ENCODE measurements around the gene AS3MT. TPM values are rescaled to one million over a fixed set of nuclear protein-coding genes. Genes with fewer than 3 reads are reported as not detected.

The AS3MT gene
- total and polyA plus RNA-seq, 10 of the 15 experiments (the other 5 are each of a cell fraction or from before 2014, with no cell fraction given) = 0.11 to 1.0 (median 0.39) TPM; not detected in 2

GRCh38 chr10:102935939-102936605 is 66.8 kb downstream of the AS3MT start:
- peak; percentile 23 for FAIRE-seq
- CTCF ChIA-PET = no interaction called here
- TF ChIP-seq STAT1 (conservative IDR thresholded peaks at IDR 0.05) = no peak

DNA sequence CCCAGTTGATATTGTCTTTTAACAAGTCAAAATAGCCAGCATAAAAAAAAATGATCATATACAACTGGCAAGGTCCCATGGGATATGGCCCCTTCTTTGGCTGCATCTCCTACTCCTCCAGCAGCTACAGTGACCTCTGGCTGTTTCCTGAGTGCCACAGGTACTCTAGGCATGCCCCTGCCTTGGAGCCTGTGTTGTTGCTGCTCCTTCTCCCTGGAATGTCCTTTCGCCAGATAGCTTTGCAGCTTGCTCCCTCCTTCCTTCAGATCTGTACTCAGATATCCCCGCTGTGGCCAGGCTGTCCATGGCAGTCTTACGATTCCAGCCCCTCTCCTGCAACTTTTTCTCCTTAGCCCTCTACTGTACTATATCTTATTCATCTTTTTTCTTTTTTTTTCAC is 72.1 kb downstream of the AS3MT start:
- ChIA-PET SMC1A (ENCODE audit: uncharacterized antibody, unreplicated experiment) (no interaction called here), CTCF (interaction anchor here (0.8 kb wide), 1 partner anchor 24 kb away, joined by 3 read pairs; the partner anchor contains the start of gene CNNM2), RAD21 (ENCODE audit: unreplicated experiment) (no interaction called here), POLR2A (no interaction called here)
- H3K9me3 ChIP-seq (replicated peaks; ENCODE audit: control insufficient read depth, insufficient read depth, low read length) = no peaks in the 10 kb centered on the region
- H3K36me3 ChIP-seq (ENCODE audit: control insufficient read depth in 2 of 2, insufficient read depth in 2 of 2, low read length in 1 of 2) = no peaks in the 10 kb centered on the region
- no peaks in the 10 kb centered on the region for H4K20me1 ChIP-seq (ENCODE audit: control insufficient read depth, insufficient read depth)
- in situ Hi-C loops (cut with MboI) = no loop called here
- 100% methylated on average over 3 of the region's 3 CpGs for WGBS (ENCODE audit: insufficient coverage, insufficient replicate concordance, low lambda C conversion rate, missing lambda C conversion rate)
- FAIRE-seq (no peak), ATAC-seq (no peak), DNase-seq (ENCODE audit: low read depth, low spot score) (no peak)
- no peak overlapping the region for H3K4me3 ChIP-seq
- BruUV-seq (replicated peaks) = no TSS peak
- no peak overlapping the region for H3K4me2 ChIP-seq (ENCODE audit: control insufficient read depth, insufficient read depth)
- no peak overlapping the region for H2AFZ ChIP-seq (ENCODE audit: control insufficient read depth, low read depth, low read length)
- no peak overlapping the region for H3K9ac ChIP-seq (ENCODE audit: control insufficient read depth, insufficient read depth, low read length)
- TF ChIP-seq ZNF24 (IDR thresholded peaks at IDR 0.05) (no peak), IKZF1 (conservative IDR thresholded peaks at IDR 0.05) (no peak), NFYA (IDR thresholded peaks at IDR 0.05; ENCODE audit: borderline replicate concordance, low read depth, low read length) (no peak), STAT1 (conservative IDR thresholded peaks at IDR 0.05) (no peak), PAX8 (IDR thresholded peaks at IDR 0.05) (no peak)
- no peaks in the 10 kb centered on the region for H3K27me3 ChIP-seq (replicated peaks in 1 of 2; ENCODE audit: control insufficient read depth in 2 of 2, insufficient read depth in 2 of 2, low read length in 1 of 2)
- no peaks in the 10 kb centered on the region for H3K79me2 ChIP-seq (ENCODE audit: control insufficient read depth, insufficient read depth, low read length)
- H3K4me1 ChIP-seq (ENCODE audit: control insufficient read depth, insufficient read depth, low read length) = no peaks in the 10 kb centered on the region
- intact Hi-C loops (cut with micrococcal nuclease; ENCODE audit: unreplicated experiment) = no loop called here
- H3K27ac ChIP-seq (ENCODE audit: control insufficient read depth, insufficient read depth) = no peak overlapping the region

More at GRCh38 chr10:102935939-102936605, 66.8 kb downstream of the AS3MT start:
- H3K36me3 ChIP-seq (ENCODE audit: control insufficient read depth in 2 of 2, insufficient read depth in 2 of 2, low read length in 1 of 2) = no peaks in the 10 kb centered on the region
- no peak overlapping the region for H3K4me3 ChIP-seq
- SMC1A ChIA-PET (ENCODE audit: uncharacterized antibody, unreplicated experiment) = no interaction called here
- H3K4me2 ChIP-seq (ENCODE audit: control insufficient read depth, insufficient read depth) = no peak overlapping the region
- in situ Hi-C loops (cut with MboI) = no loop called here
- no peak overlapping the region for H3K9ac ChIP-seq (ENCODE audit: control insufficient read depth, insufficient read depth, low read length)
- POLR2A ChIA-PET = interaction anchor here (1.0 kb wide), 1 partner anchor 14 kb away, joined by 7 read pairs; no protein-coding TSS in a partner anchor
- no peak for DNase-seq (ENCODE audit: low read depth, low spot score)
- intact Hi-C loops (cut with micrococcal nuclease; ENCODE audit: unreplicated experiment) = no loop called here
- no peak for ATAC-seq
- H3K4me1 ChIP-seq (ENCODE audit: control insufficient read depth, insufficient read depth, low read length) = no peaks in the 10 kb centered on the region
- no peaks in the 10 kb centered on the region for H3K79me2 ChIP-seq (ENCODE audit: control insufficient read depth, insufficient read depth, low read length)
- RAD21 ChIA-PET (ENCODE audit: unreplicated experiment) = interaction anchor here (0.7 kb wide), 1 partner anchor 18 kb away, joined by 3 read pairs; the partner anchor contains the start of gene CNNM2
- 100% methylated on average over 3 of the region's 3 CpGs for WGBS (ENCODE audit: insufficient coverage, insufficient replicate concordance, low lambda C conversion rate, missing lambda C conversion rate)
- H3K9me3 ChIP-seq (replicated peaks; ENCODE audit: control insufficient read depth, insufficient read depth, low read length) = no peaks in the 10 kb centered on the region
- no TSS peak for BruUV-seq (replicated peaks)
- H2AFZ ChIP-seq (ENCODE audit: control insufficient read depth, low read depth, low read length) = no peak overlapping the region
- H3K27ac ChIP-seq (ENCODE audit: control insufficient read depth, insufficient read depth) = no peak overlapping the region
- H3K27me3 ChIP-seq (replicated peaks in 1 of 2; ENCODE audit: control insufficient read depth in 2 of 2, insufficient read depth in 2 of 2, low read length in 1 of 2) = no peaks in the 10 kb centered on the region
- H4K20me1 ChIP-seq (ENCODE audit: control insufficient read depth, insufficient read depth) = no peaks in the 10 kb centered on the region
